NCI-H526 (cell line): Measurements from ENCODE around the gene VPS35.

ENCODE experiments used
- DNase-seq, 2 experiments: peaks; one replicate each; lab custom pipeline; 2025; lab: John Stamatoyannopoulos, UW

The VPS35 gene

GRCh38 chr16:46613352-46613751 is 75.6 kb downstream of the VPS35 start:
- DNase-seq = no peak

DNA sequence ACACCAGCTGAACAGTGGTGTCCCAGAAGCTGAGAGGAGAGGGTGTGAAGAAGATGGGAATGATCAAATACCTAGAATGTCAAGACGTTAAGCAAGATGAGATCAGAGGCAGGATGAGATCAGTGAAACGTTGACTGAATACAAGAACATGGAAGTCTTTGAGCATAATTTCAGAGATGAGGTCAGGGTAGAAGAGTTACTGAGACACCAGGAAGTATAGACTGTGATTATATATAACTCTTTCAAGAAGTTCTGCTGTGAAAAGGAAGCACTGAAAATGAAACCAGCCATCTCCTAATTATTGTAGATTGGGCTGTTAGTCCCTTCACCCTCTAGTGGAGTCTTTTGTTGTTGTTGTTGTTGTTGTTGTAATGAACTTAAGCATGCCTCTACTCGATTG is 76.9 kb downstream of the VPS35 start:
- DNase-seq = no peak

DNA sequence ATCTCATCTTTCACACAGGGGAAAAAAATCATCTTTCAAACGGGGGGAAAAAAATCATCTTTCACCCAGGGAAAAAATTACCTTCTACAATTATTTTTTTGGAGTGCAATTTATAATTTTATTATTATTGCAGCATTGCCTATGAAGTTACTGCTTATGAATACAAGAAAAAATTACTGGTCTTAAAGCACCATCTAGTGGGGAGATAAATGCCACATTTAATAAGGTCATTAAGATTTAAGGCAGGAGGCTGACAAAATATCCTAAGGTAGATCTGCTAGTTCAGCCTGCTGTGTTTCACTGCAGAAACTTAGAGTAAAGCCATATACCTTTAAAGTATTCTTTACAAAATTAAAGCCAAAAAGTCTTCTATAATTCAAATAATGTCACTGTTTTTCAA is 81.4 kb downstream of the VPS35 start:
- peak in 1 of 2 experiments; percentile 17 for DNase-seq

DNA sequence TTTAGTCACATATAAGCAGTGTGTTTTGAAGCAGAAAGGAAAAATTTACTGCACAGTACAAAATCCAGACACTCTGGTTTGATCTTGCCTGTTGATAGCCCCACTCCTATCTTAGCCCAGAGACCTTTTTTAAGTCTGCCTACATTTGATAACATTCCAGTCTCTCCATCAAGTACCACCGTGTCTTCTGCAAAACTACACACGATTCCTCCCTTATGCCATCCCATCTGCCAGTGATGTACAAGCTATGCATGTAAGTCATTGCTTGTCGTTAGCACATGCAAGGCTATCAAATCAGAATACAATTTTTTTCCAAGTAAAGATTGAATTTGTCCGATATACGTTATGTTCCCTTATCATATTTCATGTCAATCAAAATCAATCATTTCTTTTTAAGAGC is 82.7 kb downstream of the VPS35 start:
- DNase-seq = no peak
